Upper lobe of left lung (tissue), 6 donors: ENCODE measurements around the gene CSNK2A2. TPM values are rescaled to one million over a fixed set of nuclear protein-coding genes. Genes with fewer than 3 reads are reported as not detected.

Source experiments
- ATAC-seq, 2 donors: fragments of 200-7000 bp; cut with Tn5 transposase; one replicate each; pipeline ENCODE4 v1.9.1; 2022; ENCODE audit warnings: mild to moderate bottlenecking in 2 of 2, moderate library complexity in 2 of 2; ENCODE audit not compliant: low FRiP score in 2 of 2
- DNase-seq, 2 donors: peaks; one replicate each; pipeline ENCODE4 v3.0.0-alpha.2; 2019 to 2020
- H3K27ac ChIP-seq, 4 donors: fragments of 200-600 bp; sonication (generic); one replicate each; pipeline ENCODE4 v1.5.1; 2016 to 2019
- H3K27me3 ChIP-seq, 4 donors: fragments of 200-600 bp; sonication (generic); one replicate each; pipeline ENCODE4 v1.5.1; 2017 to 2019
- H3K36me3 ChIP-seq, 4 donors: fragments of 200-600 bp; sonication (generic); one replicate each; pipeline ENCODE4 v1.5.1; 2016 to 2019
- H3K4me1 ChIP-seq, 4 donors: fragments of 200-600 bp; sonication (generic); one replicate each; pipeline ENCODE4 v1.5.1; 2018 to 2019
- H3K4me3 ChIP-seq, 4 donors: fragments of 200-600 bp; sonication (generic); one replicate each; pipeline ENCODE4 v1.5.1; 2017 to 2019; ENCODE audit warnings: mild to moderate bottlenecking in 2 of 4, moderate library complexity in 1 of 4
- H3K9me3 ChIP-seq, 4 donors: fragments of 200-600 bp; sonication (generic); one replicate each; pipeline ENCODE4 v1.5.1; 2018 to 2019
- EP300 ChIP-seq, 4 donors: sonication (generic); formaldehyde crosslinking; IDR thresholded peaks; one replicate each; pipeline ENCODE4 v1.5.1; 2017; ENCODE audit warnings: antibody characterized with exemption in 4 of 4, control low read depth in 2 of 4
- POLR2A ChIP-seq, 4 donors: fragments of 450-650 bp; IDR thresholded peaks; one replicate each; pipeline ENCODE4 v1.5.1; 2016 to 2017; ENCODE audit warnings: antibody characterized with exemption in 4 of 4, mild to moderate bottlenecking in 2 of 4
- POLR2AphosphoS5 ChIP-seq, 2 donors: sonication (generic); formaldehyde crosslinking; IDR thresholded peaks; one replicate each; pipeline ENCODE4 v1.5.1; 2017; ENCODE audit warnings: antibody characterized with exemption in 2 of 2
- WGBS, 2 donors: methylation state at CpG; one replicate each; pipeline ENCODE4 v1.1.5; 2017 to 2018; 5-methylcytosine and 5-hydroxymethylcytosine counted together
- total RNA-seq, 6 donors: library from RNA; depleted of rRNA in 4 of 6; stranded (reverse); fragments of >200 nt in 4 of 6; gene quantifications; one replicate each; pipeline versions ENCODE4 v1.1.0 to v1.2.1, GENCODE V29; 2016 to 2021
- TF ChIP-seq, protein P1 (sequence below), 6 experiments: fragments of 450-650 bp in 4 of 6; fragments of 200-600 bp in 2 of 6; sonication (generic) in 2 of 6; IDR thresholded peaks; one replicate each; pipeline ENCODE4 v1.5.1; 2016 to 2019; ENCODE audit warnings: antibody characterized with exemption in 6 of 6
- donor health status: DM: no; HTN: no; CAD: no; lungs with moderate emphysema.
- donor health status: DM: no; HTN: yes; CAD: no; lungs with severe emphysema.

CSNK2A2 gene
- total RNA-seq, result 10 to 100 TPM; 34.7 to 73.9 (median 46.1) TPM

DNA sequence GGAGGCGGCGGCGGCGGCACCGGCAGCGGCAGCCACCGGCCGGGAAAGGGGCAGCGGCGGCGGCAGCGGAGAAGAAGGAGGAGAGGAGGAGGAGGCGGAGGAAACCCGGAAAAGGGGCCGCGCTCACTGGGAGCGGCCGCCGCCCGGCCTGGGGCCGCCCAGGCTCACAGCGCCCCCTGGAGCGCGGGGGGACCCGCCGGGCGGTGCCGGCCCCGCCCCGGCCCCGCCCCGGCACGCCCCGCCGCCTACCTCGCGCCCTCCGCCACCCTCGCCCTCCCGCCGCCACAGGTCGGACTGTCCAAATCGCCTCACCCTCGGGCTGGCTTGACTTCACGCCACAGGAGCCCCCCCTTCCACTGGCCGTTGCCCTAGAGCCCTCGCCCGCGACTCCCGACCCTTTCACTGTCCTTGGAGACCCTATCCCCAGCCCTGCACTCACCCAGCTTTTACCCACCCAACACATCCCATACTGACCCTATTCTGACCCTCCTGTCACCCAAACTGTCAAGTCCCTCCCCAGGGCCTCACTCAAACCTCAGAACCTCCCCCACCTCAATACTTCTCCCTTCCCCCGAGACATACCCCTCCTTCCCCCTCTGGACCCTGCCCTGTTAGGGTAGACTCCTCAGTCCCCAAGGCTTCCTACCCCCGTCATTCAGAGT is at the start of gene CSNK2A2:
CSNK2A2 (minus strand) TSS at position 85 of the 662 bp plus-strand sequence. CDS start 370 bp downstream, outside the sequence.
- H3K4me1 ChIP-seq, result peaks cover 15 to 27% (median 19%) of the 10 kb centered on the region in 4 donors
- peak within 1 kb of the TSS; percentile 86 to 95 (median 90) for H3K4me3 ChIP-seq
- TF ChIP-seq POLR2AphosphoS5 (IDR thresholded peaks at IDR 0.05), result no peak
- TF ChIP-seq, protein P1, sequence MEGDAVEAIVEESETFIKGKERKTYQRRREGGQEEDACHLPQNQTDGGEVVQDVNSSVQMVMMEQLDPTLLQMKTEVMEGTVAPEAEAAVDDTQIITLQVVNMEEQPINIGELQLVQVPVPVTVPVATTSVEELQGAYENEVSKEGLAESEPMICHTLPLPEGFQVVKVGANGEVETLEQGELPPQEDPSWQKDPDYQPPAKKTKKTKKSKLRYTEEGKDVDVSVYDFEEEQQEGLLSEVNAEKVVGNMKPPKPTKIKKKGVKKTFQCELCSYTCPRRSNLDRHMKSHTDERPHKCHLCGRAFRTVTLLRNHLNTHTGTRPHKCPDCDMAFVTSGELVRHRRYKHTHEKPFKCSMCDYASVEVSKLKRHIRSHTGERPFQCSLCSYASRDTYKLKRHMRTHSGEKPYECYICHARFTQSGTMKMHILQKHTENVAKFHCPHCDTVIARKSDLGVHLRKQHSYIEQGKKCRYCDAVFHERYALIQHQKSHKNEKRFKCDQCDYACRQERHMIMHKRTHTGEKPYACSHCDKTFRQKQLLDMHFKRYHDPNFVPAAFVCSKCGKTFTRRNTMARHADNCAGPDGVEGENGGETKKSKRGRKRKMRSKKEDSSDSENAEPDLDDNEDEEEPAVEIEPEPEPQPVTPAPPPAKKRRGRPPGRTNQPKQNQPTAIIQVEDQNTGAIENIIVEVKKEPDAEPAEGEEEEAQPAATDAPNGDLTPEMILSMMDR (IDR thresholded peaks at IDR 0.05), result peak; percentile 56 to 80 (median 70)
- TF ChIP-seq POLR2A (IDR thresholded peaks at IDR 0.05), result peak in 1 of 4 donors; percentile 38
- TF ChIP-seq EP300 (IDR thresholded peaks at IDR 0.05), result no peak
- peak; percentile 72 to 94 for DNase-seq
- peak; percentile 90 to 97 for ATAC-seq
- H3K9me3 ChIP-seq, result no peaks in the 10 kb centered on the region
- WGBS, 2 donors, result 4 to 7% methylated on average over 18 to 28 of the region's 52 CpGs
- H3K27me3 ChIP-seq, result no peaks in the 10 kb centered on the region
- H3K36me3 ChIP-seq, result peaks cover 4 to 32% (median 9%) of the 10 kb centered on the region in 4 donors
- peak within 1 kb of the TSS; percentile 4 to 80 (median 58) for H3K27ac ChIP-seq

- Histone ChIP-seq H3K27me3 (no peaks in the 10 kb centered on the region), H3K9me3 (no peaks in the 10 kb centered on the region), H3K27ac (no peak overlapping the region), H3K4me1 (no peaks in the 10 kb centered on the region), H3K4me3 (no peak overlapping the region), H3K36me3 (no peaks in the 10 kb centered on the region)
- ATAC-seq (no peak), DNase-seq (no peak)
- TF ChIP-seq POLR2A (IDR thresholded peaks at IDR 0.05) (no peak), EP300 (IDR thresholded peaks at IDR 0.05) (no peak), POLR2AphosphoS5 (IDR thresholded peaks at IDR 0.05) (no peak)
- TF ChIP-seq, protein P1 (IDR thresholded peaks at IDR 0.05), result no peak
- WGBS, 2 donors, result 59 to 67% methylated on average over 8 of the region's 8 CpGs
Measured at GRCh38 chr16:58243528-58244004, 45.7 kb upstream of the CSNK2A2 start.

GRCh38 chr16:58236831-58237230 is 38.9 kb upstream of the CSNK2A2 start:
- H3K27me3 ChIP-seq, result no peaks in the 10 kb centered on the region
- DNase-seq (no peak), ATAC-seq (no peak)
- peak overlapping the region in 1 of 4 donors; percentile 46 for H3K4me3 ChIP-seq
- no peaks in the 10 kb centered on the region for H3K36me3 ChIP-seq
- TF ChIP-seq POLR2A (IDR thresholded peaks at IDR 0.05) (no peak), POLR2AphosphoS5 (IDR thresholded peaks at IDR 0.05) (no peak), EP300 (IDR thresholded peaks at IDR 0.05) (no peak)
- TF ChIP-seq, protein P1 (IDR thresholded peaks at IDR 0.05), result no peak
- WGBS, 2 donors, result 18 to 20% methylated on average over 5 of the region's 5 CpGs
- peaks cover 4 to 9% (median 6%) of the 10 kb centered on the region in 4 donors for H3K4me1 ChIP-seq
- no peak overlapping the region for H3K27ac ChIP-seq
- H3K9me3 ChIP-seq, result no peaks in the 10 kb centered on the region

DNA sequence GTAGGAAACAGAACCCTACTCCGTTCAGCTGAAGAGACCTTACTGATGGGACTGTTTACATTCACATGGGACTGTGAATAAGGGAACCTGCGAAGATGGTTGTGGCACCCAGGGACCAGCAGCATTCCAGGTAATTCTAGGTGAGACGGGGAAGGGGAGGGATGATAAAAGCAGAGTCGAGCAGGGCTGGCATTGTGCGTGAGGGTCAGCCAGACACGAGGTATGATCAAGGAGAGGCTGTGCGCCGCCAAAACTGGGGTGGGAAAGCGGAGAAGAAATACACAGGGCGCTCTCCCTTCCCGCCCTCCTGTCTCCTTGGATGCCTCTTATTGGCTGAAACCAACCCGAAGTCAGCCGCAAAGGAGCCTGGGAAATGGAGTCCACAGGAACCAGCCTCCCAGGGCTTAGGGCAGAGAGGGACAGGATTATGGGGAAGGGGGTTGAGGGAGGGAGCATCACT is 38.4 kb upstream of the CSNK2A2 start:
- peak; percentile 67 to 89 for ATAC-seq
- peak in 1 of 2 donors; percentile 71 for DNase-seq
- 1 to 2% methylated on average over 13 of the region's 13 CpGs for WGBS, 2 donors

More for the DNA sequence above, 38.4 kb upstream of the CSNK2A2 start:
- H3K27ac ChIP-seq, result no peak overlapping the region
- H3K27me3 ChIP-seq, result no peaks in the 10 kb centered on the region
- H3K36me3 ChIP-seq, result no peaks in the 10 kb centered on the region
- TF ChIP-seq POLR2A (IDR thresholded peaks at IDR 0.05), result no peak
- no peak for TF ChIP-seq EP300 (IDR thresholded peaks at IDR 0.05)
- no peak for TF ChIP-seq POLR2AphosphoS5 (IDR thresholded peaks at IDR 0.05)
- TF ChIP-seq, protein P1 (IDR thresholded peaks at IDR 0.05), result no peak
- H3K4me1 ChIP-seq, result peaks cover 4 to 9% (median 6%) of the 10 kb centered on the region in 4 donors
- H3K9me3 ChIP-seq, result no peaks in the 10 kb centered on the region
- peak overlapping the region; percentile 30 to 54 (median 40) for H3K4me3 ChIP-seq
